Right lobe of liver (tissue), 4 donors: Measurements from ENCODE around the gene SLC6A8.

Experiments
- POLR2A ChIP-seq: fragments of 450-650 bp; IDR thresholded peaks from one replicate; pipeline ENCODE4 v1.6.1; 2017; ENCODE audit warnings: antibody characterized with exemption, mild to moderate bottlenecking
- TF ChIP-seq, protein P1 (sequence below), 4 donors: fragments of 200-600 bp in 3 of 4; fragments of 450-650 bp in 1 of 4; IDR thresholded peaks; one replicate each; pipeline versions ENCODE4 v1.5.1 to v1.8.0; 2016 to 2022; ENCODE audit warnings: antibody characterized with exemption in 4 of 4, mild to moderate bottlenecking in 2 of 4
- donor health status: DM: no; HTN: no; CAD: no.
- donor health status: DM: no; HTN: no; CAD: no.
- donor health status: DM: no; HTN: yes; CAD: no.

DNA sequence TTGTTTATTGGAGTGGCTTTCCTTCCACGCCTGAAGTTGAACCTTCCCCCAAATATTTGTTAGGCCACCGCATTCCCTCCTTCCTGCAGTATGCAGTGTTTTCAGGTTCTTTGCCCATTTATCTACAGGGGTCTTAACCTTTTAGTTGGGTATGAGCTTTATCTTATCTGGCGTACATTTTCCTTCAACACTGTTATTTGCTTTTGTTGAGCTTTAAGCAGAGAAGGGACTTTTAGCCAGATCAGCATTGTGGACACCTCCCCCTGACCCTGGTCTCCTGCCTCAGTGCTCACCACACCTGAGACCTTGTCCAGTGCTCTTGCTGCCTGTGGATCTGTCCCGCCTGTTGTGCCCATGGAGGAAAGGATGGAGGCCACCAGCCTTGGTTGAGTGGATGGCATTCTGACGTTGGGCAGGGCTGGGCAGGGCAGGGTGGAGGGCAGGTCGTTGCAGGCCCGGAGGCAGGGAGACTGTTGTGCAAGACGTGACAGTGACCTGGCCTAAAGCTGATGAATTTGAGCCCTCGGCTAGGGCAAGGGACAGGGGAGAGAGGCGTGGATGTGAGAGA, 41.7 kb upstream of the SLC6A8 start:
- TF ChIP-seq POLR2A, result no peak
- TF ChIP-seq, protein P1, sequence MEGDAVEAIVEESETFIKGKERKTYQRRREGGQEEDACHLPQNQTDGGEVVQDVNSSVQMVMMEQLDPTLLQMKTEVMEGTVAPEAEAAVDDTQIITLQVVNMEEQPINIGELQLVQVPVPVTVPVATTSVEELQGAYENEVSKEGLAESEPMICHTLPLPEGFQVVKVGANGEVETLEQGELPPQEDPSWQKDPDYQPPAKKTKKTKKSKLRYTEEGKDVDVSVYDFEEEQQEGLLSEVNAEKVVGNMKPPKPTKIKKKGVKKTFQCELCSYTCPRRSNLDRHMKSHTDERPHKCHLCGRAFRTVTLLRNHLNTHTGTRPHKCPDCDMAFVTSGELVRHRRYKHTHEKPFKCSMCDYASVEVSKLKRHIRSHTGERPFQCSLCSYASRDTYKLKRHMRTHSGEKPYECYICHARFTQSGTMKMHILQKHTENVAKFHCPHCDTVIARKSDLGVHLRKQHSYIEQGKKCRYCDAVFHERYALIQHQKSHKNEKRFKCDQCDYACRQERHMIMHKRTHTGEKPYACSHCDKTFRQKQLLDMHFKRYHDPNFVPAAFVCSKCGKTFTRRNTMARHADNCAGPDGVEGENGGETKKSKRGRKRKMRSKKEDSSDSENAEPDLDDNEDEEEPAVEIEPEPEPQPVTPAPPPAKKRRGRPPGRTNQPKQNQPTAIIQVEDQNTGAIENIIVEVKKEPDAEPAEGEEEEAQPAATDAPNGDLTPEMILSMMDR (IDR thresholded peaks at IDR 0.05), result no peak
